Tibial artery (tissue), 4 donors: Measurements from ENCODE around the gene COBLL1.

Source experiments
- DNase-seq, 2 donors: peaks; one replicate each; pipeline ENCODE4 v3.0.0-alpha.2; 2019
- H3K27ac ChIP-seq, 2 donors: fragments of 200-600 bp; sonication (generic) in 1 of 2; 1 replicate in 1 of 2; 2 replicates in 1 of 2; pipeline ENCODE4 v1.5.1; 2018 to 2019; ENCODE audit warnings: mild to moderate bottlenecking in 1 of 2
- H3K27me3 ChIP-seq, 2 donors: fragments of 200-600 bp; sonication (generic) in 1 of 2; one replicate each; pipeline versions ENCODE4 v1.5.1 to v1.6.0; 2016 to 2019
- H3K36me3 ChIP-seq, 3 donors: fragments of 200-600 bp; sonication (generic) in 2 of 3; one replicate each; pipeline ENCODE4 v1.5.1; 2016 to 2019; ENCODE audit warnings: mild to moderate bottlenecking in 2 of 3
- H3K4me1 ChIP-seq, 4 donors: fragments of 200-600 bp; sonication (generic) in 2 of 4; 1 replicate in 3 of 4; 2 replicates in 1 of 4; pipeline ENCODE4 v1.5.1; 2016 to 2019
- H3K4me3 ChIP-seq, 2 donors: fragments of 200-600 bp; sonication (generic) in 1 of 2; 1 replicate in 1 of 2; 2 replicates in 1 of 2; pipeline ENCODE4 v1.5.1; 2018 to 2019; ENCODE audit warnings: mild to moderate bottlenecking in 2 of 2
- H3K9me3 ChIP-seq, 3 donors: fragments of 200-600 bp; sonication (generic) in 1 of 3; one replicate each; pipeline ENCODE4 v1.5.1; 2016 to 2019
- CTCF ChIP-seq, 2 experiments: fragments of 200-600 bp in 1 of 2; fragments of 450-650 bp in 1 of 2; IDR thresholded peaks; one replicate each; pipeline ENCODE4 v1.5.1; 2017 to 2019; ENCODE audit warnings: antibody characterized with exemption in 2 of 2, mild to moderate bottlenecking in 1 of 2, moderate library complexity in 1 of 2
- intact Hi-C: fragments of 100-400 bp; cut with DNase I; formaldehyde crosslinking; loops from one replicate; pipeline ENCODE4 v1.15.0; 2023; ENCODE audit warnings: low total_unique reads

The COBLL1 gene

GRCh38 chr2:164657129-164657528 lies 184.5 kb downstream of the COBLL1 start:
- no peak for TF ChIP-seq CTCF (IDR thresholded peaks at IDR 0.05)
- no peak overlapping the region for H3K27ac ChIP-seq
- intact Hi-C loops: no loop called here

GRCh38 chr2:164655750-164656149 lies 185.9 kb downstream of the COBLL1 start:
- Histone ChIP-seq H3K27ac (no peak overlapping the region), H3K27me3 (no peaks in the 10 kb centered on the region), H3K36me3 (peaks cover 3 to 25% (median 14%) of the 10 kb centered on the region in 3 donors), H3K4me3 (no peak overlapping the region), H3K9me3 (peaks cover 0 to 10% (median 2%) of the 10 kb centered on the region in 3 donors), H3K4me1 (no peaks in the 10 kb centered on the region)
- intact Hi-C loops: no loop called here
- DNase-seq: no peak
- TF ChIP-seq CTCF (IDR thresholded peaks at IDR 0.05): no peak

More at GRCh38 chr2:164657129-164657528, 184.5 kb downstream of the COBLL1 start:
- Histone ChIP-seq H3K27me3 (no peaks in the 10 kb centered on the region), H3K4me1 (no peaks in the 10 kb centered on the region), H3K4me3 (no peak overlapping the region), H3K36me3 (peaks cover 3 to 25% (median 14%) of the 10 kb centered on the region in 3 donors), H3K9me3 (peaks cover 0 to 5% (median 0%) of the 10 kb centered on the region in 3 donors)
- no peak for DNase-seq

GRCh38 chr2:164655336-164655735 lies 186.3 kb downstream of the COBLL1 start:
- TF ChIP-seq CTCF (IDR thresholded peaks at IDR 0.05): no peak
- Histone ChIP-seq H3K27me3 (no peaks in the 10 kb centered on the region), H3K36me3 (peaks cover 3 to 25% (median 14%) of the 10 kb centered on the region in 3 donors), H3K27ac (no peak overlapping the region), H3K4me1 (no peaks in the 10 kb centered on the region), H3K4me3 (no peak overlapping the region), H3K9me3 (peaks cover 0 to 13% (median 7%) of the 10 kb centered on the region in 3 donors)
- no peak for DNase-seq
- intact Hi-C loops: no loop called here

GRCh38 chr2:164651361-164651760 lies 190.3 kb downstream of the COBLL1 start:
- H3K4me3 ChIP-seq: no peak overlapping the region
- peaks cover 4 to 42% (median 13%) of the 10 kb centered on the region in 3 donors for H3K9me3 ChIP-seq
- intact Hi-C loops: no loop called here
- no peak overlapping the region for H3K27ac ChIP-seq
- TF ChIP-seq CTCF (IDR thresholded peaks at IDR 0.05): no peak
- no peaks in the 10 kb centered on the region for H3K4me1 ChIP-seq
- DNase-seq: no peak
- peaks cover 0 to 16% (median 0%) of the 10 kb centered on the region in 3 donors for H3K36me3 ChIP-seq
- H3K27me3 ChIP-seq: no peaks in the 10 kb centered on the region

GRCh38 chr2:164644036-164644700 lies 197.5 kb downstream of the COBLL1 start:
- no peak overlapping the region for H3K27ac ChIP-seq
- DNase-seq: no peak
- intact Hi-C loops: no loop called here
- no peaks in the 10 kb centered on the region for H3K4me1 ChIP-seq
- H3K9me3 ChIP-seq: peaks cover 0 to 17% (median 4%) of the 10 kb centered on the region in 3 donors
- no peaks in the 10 kb centered on the region for H3K36me3 ChIP-seq
- H3K4me3 ChIP-seq: no peak overlapping the region
- TF ChIP-seq CTCF (IDR thresholded peaks at IDR 0.05): no peak
- no peaks in the 10 kb centered on the region for H3K27me3 ChIP-seq
